Measurements from ENCODE around the gene PPP4R1. TPM values are rescaled to one million over a fixed set of nuclear protein-coding genes. Genes with fewer than 3 reads are reported as not detected.
A peak's percentile ranks its signal among the peaks of the same experiment; 100 is the strongest.

The PPP4R1 gene
- total RNA-seq, 1 donor from 2014 or later = 164 TPM

- no peak for ATAC-seq
Measured at GRCh38 chr18:9587924-9588323, 26.4 kb downstream of the PPP4R1 start.

GRCh38 chr18:9586814-9587213 lies 27.5 kb downstream of the PPP4R1 start:
- no peak for ATAC-seq

- no peak for ATAC-seq
Measured at GRCh38 chr18:9581667-9582066, 32.7 kb downstream of the PPP4R1 start.

- ATAC-seq = peak; percentile 26
Measured at GRCh38 chr18:9578306-9578705, 36.1 kb downstream of the PPP4R1 start.

GRCh38 chr18:9577361-9577760 lies 37.0 kb downstream of the PPP4R1 start:
- no peak for ATAC-seq

- peak; percentile 91 for ATAC-seq
Measured at GRCh38 chr18:9575558-9575957, 38.8 kb downstream of the PPP4R1 start.

- ATAC-seq = no peak
Measured at GRCh38 chr18:9574473-9575115, 39.8 kb downstream of the PPP4R1 start.

- no peak for ATAC-seq
Measured at GRCh38 chr18:9571546-9571945, 42.8 kb downstream of the PPP4R1 start.

GRCh38 chr18:9570255-9570654 lies 44.1 kb downstream of the PPP4R1 start:
- ATAC-seq = no peak

- no peak for ATAC-seq
Measured at GRCh38 chr18:9569178-9569577, 45.2 kb downstream of the PPP4R1 start.

GRCh38 chr18:9568186-9568585 lies 46.2 kb downstream of the PPP4R1 start:
- ATAC-seq = no peak

GRCh38 chr18:9565407-9565806 lies 49.0 kb downstream of the PPP4R1 start:
- ATAC-seq = no peak

GRCh38 chr18:9563331-9563730 lies 51.0 kb downstream of the PPP4R1 start:
- ATAC-seq = no peak

GRCh38 chr18:9562584-9562983 lies 51.8 kb downstream of the PPP4R1 start:
- ATAC-seq = no peak

- ATAC-seq = no peak
Measured at GRCh38 chr18:9561759-9562158, 52.6 kb downstream of the PPP4R1 start.

GRCh38 chr18:9559253-9559652 lies 55.1 kb downstream of the PPP4R1 start:
- ATAC-seq = peak; percentile 52

- no peak for ATAC-seq
Measured at GRCh38 chr18:9558387-9559064, 55.8 kb downstream of the PPP4R1 start.

GRCh38 chr18:9557250-9557943 lies 57.0 kb downstream of the PPP4R1 start:
- ATAC-seq = peak; percentile 96

- ATAC-seq = no peak
Measured at GRCh38 chr18:9552616-9553015, 61.7 kb downstream of the PPP4R1 start.

- ATAC-seq = no peak
Measured at GRCh38 chr18:9552191-9552590, 62.2 kb downstream of the PPP4R1 start.

- ATAC-seq = no peak
Measured at GRCh38 chr18:9550429-9550828, 63.9 kb downstream of the PPP4R1 start.

GRCh38 chr18:9549405-9549804 lies 65.0 kb downstream of the PPP4R1 start:
- peak; percentile 14 for ATAC-seq

- ATAC-seq = no peak
Measured at GRCh38 chr18:9547782-9548181, 66.6 kb downstream of the PPP4R1 start.

- ATAC-seq = no peak
Measured at GRCh38 chr18:9546468-9546867, 67.9 kb downstream of the PPP4R1 start.

Data from esophagus mucosa (tissue), 1 donor.